GM23338 (cell line): Measurements from ENCODE around the gene TMEM245.

Experiments used
- CTCF ChIP-seq, 2 experiments: fragments of 200-600 bp in 1 of 2; sonication (generic) in 1 of 2; conservative IDR thresholded peaks; 2 replicates each; pipeline versions ENCODE4 v1.5.1 to v1.6.1; 2016 to 2017; ENCODE audit warnings: antibody characterized with exemption in 2 of 2, low read depth in 2 of 2, mild to moderate bottlenecking in 2 of 2, moderate library complexity in 1 of 2
- EZH2 ChIP-seq: fragments of 200-600 bp; sonication (generic); IDR thresholded peaks from one replicate; pipeline ENCODE4 v1.8.0; 2017; ENCODE audit warnings: antibody characterized with exemption, mild to moderate bottlenecking, low read depth; ENCODE audit not compliant: unreplicated experiment
- EZH2phosphoT487 ChIP-seq: fragments of 200-600 bp; sonication (generic); IDR thresholded peaks from one replicate; pipeline ENCODE4 v1.8.1; 2018; ENCODE audit warnings: antibody characterized with exemption; ENCODE audit not compliant: unreplicated experiment
- POLR2AphosphoS5 ChIP-seq: IDR thresholded peaks from 2 replicates; pipeline ENCODE4 v1.6.1; 2016; ENCODE audit warnings: antibody characterized with exemption, low read depth

DNA sequence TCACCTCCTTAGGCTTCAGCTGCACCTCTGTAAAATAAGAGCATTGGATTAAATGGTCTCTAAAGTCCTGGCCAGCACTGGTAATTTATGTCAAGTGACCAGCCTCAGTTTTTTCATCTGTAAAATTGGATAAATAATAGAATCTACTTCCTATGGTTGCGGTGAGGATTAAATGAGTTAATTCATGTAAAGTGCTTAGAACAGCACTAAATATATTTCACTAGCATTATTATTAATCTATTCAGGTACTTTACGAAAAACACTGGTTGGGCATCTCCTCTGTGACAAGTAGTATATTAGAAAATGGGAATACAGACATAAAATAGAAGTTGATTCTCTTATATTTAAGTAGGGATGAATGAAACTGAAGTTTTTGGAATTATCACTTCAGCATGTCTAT lies 13.8 kb upstream of the TMEM245 start:
- no peak for TF ChIP-seq CTCF (conservative IDR thresholded peaks at IDR 0.05; ENCODE audit: low read depth in 2 of 2)
- no peak for TF ChIP-seq EZH2
- TF ChIP-seq POLR2AphosphoS5, result no peak
- no peak for TF ChIP-seq EZH2phosphoT487
